Fibroblast of lung (primary cell): Measurements from ENCODE around the gene PGD.

Experiments used
- EZH2 ChIP-seq: IDR thresholded peaks from 2 replicates; pipeline ENCODE4 v1.5.1; 2012; ENCODE audit warnings: low read length, control low read depth, mild to moderate bottlenecking; ENCODE audit errors: missing control alignments
- TF ChIP-seq, protein P1 (sequence below), 2 donors: IDR thresholded peaks in 1 of 2; conservative IDR thresholded peaks in 1 of 2; 1 replicate in 1 of 2; 2 replicates in 1 of 2; pipeline ENCODE4 v1.5.1; 2011 to 2012; ENCODE audit warnings: low read length in 2 of 2, control low read depth in 1 of 2, inconsistent platforms in 1 of 2, low read depth in 1 of 2, mild to moderate bottlenecking in 1 of 2

DNA sequence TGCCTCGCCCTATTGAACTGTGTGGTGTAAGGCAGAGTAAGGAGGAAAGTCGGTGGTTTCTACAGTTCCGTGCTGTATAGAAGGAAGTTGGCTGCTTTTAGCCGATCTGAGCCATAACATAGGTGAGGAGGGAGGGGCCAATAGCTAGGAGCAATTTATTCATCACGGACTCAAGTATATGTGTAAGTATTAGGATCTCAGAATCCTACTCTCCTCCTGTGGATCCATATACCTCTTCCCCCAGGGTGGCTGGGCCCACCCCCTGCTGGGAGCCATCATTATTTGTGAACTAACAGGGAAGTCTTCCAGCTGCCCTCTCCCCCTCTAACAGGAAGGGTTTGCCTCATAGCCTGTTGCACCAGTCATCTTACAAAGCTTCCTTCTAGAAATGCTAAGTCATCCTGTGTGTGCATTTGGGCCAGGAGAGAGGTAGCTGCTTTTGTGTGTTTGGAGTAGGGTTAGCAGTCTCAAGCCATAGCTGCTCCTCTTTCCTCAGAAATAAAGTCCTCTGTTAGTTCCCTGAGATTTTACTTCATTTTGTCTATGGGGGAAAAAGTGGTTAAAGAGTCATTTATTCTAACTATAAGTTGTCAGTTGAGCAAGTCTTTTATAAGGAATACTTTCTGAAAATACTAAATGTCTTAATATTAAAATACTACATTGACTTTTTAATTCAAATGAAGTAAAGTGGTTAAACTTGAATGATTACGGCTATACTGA, 16.5 kb downstream of the PGD start:
- TF ChIP-seq, protein P1, sequence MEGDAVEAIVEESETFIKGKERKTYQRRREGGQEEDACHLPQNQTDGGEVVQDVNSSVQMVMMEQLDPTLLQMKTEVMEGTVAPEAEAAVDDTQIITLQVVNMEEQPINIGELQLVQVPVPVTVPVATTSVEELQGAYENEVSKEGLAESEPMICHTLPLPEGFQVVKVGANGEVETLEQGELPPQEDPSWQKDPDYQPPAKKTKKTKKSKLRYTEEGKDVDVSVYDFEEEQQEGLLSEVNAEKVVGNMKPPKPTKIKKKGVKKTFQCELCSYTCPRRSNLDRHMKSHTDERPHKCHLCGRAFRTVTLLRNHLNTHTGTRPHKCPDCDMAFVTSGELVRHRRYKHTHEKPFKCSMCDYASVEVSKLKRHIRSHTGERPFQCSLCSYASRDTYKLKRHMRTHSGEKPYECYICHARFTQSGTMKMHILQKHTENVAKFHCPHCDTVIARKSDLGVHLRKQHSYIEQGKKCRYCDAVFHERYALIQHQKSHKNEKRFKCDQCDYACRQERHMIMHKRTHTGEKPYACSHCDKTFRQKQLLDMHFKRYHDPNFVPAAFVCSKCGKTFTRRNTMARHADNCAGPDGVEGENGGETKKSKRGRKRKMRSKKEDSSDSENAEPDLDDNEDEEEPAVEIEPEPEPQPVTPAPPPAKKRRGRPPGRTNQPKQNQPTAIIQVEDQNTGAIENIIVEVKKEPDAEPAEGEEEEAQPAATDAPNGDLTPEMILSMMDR (conservative IDR thresholded peaks at IDR 0.05 in 1 of 2, IDR thresholded peaks at IDR 0.05 in 1 of 2; ENCODE audit: low read depth in 1 of 2, low read length in 2 of 2), result no peak
- no peak for TF ChIP-seq EZH2
